GM10847 (cell line): Measurements from ENCODE around the gene FBXL17.

ENCODE experiments used
- POLR2A ChIP-seq: IDR thresholded peaks from 2 replicates; pipeline ENCODE4 v1.6.1; 2011; ENCODE audit not compliant: insufficient read length; ENCODE audit errors: extremely low read depth

Gene FBXL17

DNA sequence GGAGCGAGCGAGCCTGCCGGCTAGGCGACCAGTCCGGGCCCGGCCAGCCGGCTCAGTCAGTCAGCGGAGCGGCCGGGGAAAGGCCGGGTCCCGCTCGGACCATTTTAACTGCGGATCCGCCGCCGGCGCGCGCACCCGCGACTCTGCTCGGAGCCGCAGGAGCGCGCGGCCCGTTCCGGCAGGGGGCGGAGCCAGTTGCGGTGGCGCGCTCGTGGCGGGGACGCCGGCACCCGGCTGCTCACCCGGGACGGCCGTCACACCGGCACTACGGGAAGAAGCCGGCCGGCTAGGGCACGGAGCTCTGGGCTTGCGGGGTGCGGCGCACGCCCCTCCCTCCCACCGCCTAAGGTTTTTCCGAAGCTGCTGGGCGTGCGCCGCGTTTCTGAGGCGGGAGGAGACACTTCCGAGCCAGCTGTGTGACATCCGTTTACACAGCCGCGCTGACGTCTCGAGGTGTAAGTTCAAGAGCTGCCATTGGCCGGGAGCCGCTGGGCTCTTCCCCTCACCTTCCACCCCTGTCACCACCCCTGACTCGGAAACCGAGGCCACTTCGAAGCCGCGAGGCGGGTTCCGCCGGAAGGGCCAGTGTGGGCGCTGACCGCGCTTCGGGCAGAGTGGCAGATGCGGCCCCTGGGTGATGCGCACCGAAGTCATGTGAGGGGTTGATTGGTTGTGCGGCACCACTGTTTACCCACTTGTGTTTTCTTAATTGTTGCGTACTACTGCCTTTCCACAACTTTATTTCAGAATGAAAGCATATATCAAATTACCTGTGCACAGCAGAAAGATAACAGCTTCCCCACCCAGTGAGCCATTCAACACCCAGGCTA is at the start of gene FBXL17:
Gene FBXL17, minus strand, starts transcription at position 145 of the 830 bp plus-strand sequence.
- peak; percentile 63 for TF ChIP-seq POLR2A

GRCh38 chr5:108430931-108431608 is 49.2 kb upstream of the FBXL17 start:
- no peak for TF ChIP-seq POLR2A

DNA sequence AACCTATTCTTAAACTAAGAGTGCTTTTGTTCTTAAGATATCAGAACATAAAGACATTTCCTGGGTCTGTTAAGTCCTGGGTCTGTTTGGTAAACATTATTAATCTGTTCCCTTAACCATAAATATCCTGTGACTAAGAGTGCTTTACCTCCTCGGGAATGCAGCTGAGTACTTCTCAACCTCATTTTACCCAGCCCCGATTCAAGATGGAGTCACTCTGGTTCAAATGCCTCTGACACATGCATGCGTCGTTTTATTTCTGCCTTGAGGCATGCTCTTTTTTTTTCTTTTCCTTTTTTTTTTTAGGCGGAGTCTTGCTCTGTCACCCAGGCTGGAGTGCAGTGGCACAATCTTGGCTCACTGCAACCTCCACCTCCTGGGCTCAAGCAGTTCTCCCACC is 39.8 kb upstream of the FBXL17 start:
- TF ChIP-seq POLR2A = no peak

GRCh38 chr5:108420755-108421154 is 38.9 kb upstream of the FBXL17 start:
- TF ChIP-seq POLR2A = no peak

- TF ChIP-seq POLR2A = no peak
Measured at GRCh38 chr5:108420158-108420557, 38.3 kb upstream of the FBXL17 start.

DNA sequence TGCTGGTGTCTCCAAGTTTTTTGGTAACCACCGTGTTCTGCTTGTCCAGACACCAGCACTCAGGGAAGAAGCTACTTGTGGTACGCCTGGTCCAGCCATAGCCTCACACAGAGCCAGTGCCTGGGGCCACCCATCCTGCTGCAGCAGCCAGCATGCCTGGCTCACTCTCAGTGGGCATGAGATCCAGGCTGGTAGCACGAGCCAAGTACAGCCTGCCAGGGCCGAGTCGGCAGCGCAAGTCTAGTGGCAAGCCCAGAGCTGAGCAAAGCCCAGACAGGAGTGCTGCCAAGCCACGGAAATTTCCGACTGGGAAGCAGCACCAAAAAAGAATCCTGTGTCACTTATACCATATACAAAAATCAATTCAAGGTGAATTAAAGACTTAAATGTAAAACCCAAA is 36.3 kb upstream of the FBXL17 start:
- no peak for TF ChIP-seq POLR2A

GRCh38 chr5:108417166-108417670 is 35.3 kb upstream of the FBXL17 start:
- TF ChIP-seq POLR2A = no peak

DNA sequence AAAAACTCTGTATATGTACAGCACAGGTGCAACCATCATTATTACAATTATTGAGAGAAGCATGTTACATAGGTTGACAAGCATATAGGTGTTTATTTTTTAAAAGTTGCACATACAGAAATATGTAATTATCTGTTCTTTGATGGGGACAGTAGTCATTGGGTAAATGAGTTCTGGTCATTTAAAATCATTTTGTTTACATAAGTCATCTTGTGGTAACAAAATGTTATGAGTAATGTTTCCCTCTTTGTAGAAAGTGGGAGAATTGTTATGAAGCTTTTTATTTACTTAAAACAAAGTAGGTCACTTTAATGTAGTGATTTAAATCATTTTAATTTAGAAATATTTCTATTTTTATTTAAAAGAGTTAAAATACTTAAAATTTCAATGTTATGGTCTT is 33.8 kb upstream of the FBXL17 start:
- TF ChIP-seq POLR2A = no peak

DNA sequence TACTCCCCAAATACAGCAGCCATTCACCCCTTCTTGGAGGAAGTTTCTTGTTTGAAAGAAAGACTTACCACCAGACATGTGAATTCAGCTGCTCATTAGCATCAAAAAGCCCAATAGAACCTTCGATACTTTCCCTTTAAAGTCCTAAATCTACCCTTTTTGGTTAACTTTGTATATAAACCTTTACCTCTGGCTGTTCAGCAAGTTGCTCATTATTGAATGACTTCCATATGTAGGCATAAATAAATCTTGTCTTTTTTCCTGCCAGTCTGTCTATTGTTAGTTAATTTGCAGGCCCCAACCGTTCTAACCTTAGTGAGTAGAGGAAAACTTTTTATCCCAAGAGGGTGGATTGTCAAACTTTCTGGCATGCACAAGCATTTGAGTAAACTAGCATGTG is 27.9 kb upstream of the FBXL17 start:
- no peak for TF ChIP-seq POLR2A

- TF ChIP-seq POLR2A = no peak
Measured at GRCh38 chr5:108398964-108399363, 17.1 kb upstream of the FBXL17 start.

GRCh38 chr5:108387758-108388157 is 5.9 kb upstream of the FBXL17 start:
- TF ChIP-seq POLR2A = no peak

GRCh38 chr5:108386345-108387061 is 4.6 kb upstream of the FBXL17 start:
- no peak for TF ChIP-seq POLR2A

DNA sequence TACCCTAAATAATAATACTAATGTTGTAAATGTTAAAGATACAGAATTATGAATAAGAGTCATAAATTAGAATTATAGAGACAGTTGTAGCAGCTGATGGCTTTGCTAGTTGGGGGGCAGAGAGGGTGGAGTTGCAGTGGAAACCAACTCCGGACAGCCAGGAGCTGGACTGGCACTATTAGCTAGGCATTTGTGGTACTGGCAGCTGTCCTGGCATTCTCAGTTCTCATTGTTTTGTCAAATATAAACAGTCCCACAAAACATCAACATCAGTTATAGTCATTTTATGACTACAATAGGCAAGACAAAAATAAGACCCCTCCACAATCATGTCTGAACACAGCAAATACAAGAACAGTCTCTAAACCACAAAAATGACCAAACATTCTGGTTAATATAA is 2.8 kb upstream of the FBXL17 start:
- no peak for TF ChIP-seq POLR2A

- no peak for TF ChIP-seq POLR2A
Measured at GRCh38 chr5:108382784-108383330, 959 bp upstream of the FBXL17 start.

DNA sequence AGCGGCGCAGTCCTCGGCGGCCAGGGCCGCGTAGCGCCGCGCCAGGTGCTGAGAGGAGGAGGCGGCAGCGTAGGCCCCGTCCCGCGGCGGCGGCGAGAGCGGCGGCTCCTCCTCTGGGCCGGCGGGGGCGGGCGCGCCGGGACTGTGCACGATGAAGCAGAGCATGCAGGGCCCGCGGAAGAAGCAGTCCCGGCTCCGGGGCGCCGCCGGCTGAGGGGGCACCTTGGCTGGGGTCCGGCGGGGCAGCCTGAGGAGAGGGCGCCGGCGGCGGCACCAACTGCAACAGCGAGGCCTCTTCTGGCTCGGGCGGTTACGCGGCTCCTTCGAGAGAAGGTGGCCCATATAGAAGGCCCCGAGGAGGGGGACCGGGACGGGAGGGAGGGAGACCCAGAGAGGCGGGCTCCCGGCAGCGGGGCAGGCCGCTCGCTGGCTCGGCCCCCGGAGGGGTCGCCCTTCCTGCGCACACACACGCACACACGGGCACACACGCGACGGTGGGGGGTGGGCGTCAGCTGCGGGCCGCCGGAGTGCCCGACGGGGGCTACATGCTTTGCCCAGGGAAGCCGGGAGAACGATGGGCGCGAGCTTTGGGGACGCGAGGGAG is 446 bp downstream of the FBXL17 start:
- peak; percentile 28 for TF ChIP-seq POLR2A
